ENCODE results near the gene GPSM1.
"Not testable (repeated sequence)": the region's sequence is repeated elsewhere in the genome, so short reads cannot be mapped to it uniquely, and the experiment has no call there.

GPSM1 gene

DNA sequence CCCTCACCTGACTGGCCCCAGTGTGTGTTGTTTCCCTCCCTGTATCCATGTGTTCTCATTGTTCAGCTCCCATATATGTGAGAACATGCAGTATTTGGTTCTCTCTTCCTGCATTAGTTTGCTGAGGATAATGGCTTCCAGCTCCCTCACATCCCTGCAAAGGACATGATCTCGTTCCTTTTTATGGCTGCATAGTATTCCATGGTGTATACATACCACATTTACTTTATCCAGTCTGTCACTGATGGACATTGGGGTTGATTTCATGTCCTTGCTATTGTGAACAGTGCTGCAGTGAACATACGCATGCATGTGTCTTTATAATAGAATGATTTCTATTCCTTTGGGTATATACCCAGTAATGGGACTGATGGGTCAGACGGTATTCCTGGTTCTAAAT, 7.4 kb upstream of the GPSM1 start:
- DNase-seq = not testable (repeated sequence)

DNA sequence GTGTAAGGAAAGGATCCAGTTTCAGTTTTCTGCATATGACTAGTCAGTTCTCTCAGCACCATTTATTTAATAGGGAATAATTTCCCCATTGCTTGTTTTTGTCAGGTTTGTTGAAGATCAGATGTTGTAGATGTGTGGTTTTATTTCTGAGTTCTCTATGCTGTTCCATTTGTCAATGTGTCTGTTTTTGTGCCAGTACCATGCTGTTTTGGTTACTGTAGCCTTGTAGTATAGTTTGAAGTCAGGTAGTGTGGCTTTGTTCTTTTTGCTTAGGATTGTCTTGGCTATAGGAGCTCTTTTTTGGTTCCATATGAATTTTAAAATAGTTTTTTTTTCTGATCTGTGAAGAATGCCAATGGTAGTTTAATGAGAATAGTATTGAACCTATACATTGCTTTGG, 6.4 kb upstream of the GPSM1 start:
- DNase-seq = not testable (repeated sequence)

DNA sequence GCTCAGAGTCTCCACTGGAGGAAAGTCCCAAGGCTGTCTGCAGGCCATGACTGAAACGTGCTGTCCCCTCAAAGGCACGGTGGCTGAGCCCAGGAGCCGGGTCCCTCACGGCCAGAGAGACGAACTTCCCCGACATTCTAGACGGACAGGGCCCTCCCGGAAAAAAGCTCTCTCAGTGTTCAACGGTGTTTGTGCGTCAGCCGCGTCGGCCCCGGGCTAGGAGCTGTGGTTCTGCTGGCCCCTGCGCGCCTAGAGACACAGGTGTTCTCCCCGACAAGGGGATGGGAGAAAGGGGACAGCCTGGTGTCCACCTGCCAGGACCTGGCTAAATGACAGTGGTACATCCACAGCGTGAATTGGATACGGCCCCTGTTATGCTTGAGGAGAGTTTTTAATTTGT, 5.8 kb upstream of the GPSM1 start:
- no peak for DNase-seq

DNA sequence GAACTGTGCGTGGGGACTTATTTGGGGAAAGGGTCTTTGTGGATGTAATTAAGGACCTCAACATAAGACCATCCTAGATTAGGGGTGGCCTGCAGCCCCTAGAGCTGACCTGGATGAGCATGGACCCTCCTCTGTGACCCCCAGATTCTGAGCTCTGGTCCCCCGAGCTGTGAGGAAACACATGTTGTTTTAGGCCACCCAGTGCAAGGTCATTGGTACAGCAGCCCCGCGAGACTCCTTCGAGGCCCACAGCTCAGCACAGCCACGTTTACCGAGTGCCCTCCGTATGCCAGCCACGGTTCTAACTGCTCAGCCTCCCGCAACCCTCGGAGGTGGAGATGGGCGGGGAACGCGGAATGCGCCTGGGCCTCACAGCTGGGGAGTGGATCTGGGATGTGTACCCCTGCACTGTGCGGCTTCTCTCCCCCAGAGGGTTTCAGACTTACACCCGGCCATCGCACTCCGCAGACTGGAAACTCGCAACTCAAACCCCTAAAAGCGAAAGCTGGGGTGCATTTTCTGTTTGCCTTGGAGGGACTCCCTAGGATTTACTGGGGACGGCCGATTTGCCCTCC, 4.5 kb upstream of the GPSM1 start:
- no peak for DNase-seq

DNA sequence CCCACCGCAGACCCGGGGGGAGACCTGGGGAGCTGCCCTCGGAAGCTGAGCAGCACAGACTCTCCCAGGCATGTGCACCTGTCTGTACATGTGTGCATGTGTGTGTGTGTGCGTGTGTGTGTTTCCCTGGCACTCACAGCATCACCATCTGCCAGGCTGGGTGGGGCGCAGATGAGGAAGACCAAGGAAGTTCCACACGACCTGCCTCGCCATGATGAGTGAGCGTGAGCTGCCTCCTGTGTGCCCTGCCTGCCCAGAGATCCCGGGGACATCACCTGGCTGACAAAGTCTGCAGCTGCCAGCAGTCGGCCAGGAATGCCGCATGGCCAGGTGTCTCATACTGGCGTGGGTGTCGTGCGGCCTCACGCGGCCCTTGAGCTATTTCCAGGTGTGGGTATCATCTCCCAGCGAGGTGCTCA, 4.0 kb upstream of the GPSM1 start:
- no peak for DNase-seq

DNA sequence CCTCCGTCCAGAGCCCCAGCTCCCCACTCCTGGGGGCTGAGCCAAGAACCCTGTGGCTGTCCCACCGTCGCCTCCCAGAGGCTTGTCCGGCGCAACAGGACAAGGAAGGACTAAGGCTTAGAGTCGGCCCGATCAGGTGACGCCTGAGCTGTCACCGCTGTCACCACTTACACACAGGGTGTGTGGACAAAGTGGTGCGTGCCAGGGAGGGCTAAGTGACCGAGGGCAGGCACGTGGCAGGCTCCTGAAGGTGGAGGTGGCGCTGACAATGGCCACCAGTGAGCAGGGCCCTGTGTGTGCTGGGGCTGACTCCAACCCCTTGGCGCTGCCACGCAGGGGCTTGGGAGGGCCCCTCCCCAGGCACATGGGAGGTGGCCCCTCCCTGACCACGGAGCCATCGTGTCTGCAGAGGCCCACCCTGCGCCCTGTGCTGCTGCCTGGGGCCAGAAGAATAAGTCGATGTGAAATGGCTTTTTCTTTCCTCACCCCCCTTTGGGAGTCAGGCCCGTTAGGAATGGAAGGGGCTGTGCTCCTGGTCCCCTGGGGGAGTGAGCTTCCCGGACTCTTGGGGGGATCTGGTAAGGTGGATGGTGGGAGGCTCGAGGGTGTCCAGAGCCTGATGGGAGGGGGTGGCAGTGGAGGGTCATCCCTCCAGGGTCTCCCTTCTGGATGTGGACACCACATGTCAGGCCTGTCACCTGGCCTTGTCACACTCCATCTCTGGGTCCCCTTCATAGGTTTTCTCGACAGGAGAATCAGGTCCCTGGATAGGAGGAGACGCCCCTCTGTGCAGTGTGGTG, 2.6 kb upstream of the GPSM1 start:
- no peak for DNase-seq

DNA sequence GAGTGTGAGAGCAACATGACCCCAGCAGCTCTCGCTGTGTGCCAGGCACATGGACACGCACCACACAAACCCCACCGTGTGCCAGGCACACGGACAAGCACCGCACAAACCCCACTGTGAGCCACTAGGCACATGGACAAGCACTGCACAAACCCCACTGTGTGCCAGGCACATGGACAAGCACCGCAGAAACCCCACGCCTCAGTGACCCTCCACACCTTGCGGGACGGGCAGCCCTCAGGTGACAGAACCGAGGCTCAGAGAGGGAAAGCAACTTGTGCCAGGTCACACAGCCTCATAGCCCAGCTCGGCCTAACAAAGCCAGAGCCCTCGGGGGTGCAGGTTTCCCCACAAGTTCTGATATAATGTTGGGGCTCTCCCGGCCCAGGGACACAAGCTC, 2.0 kb upstream of the GPSM1 start:
- no peak for DNase-seq

DNA sequence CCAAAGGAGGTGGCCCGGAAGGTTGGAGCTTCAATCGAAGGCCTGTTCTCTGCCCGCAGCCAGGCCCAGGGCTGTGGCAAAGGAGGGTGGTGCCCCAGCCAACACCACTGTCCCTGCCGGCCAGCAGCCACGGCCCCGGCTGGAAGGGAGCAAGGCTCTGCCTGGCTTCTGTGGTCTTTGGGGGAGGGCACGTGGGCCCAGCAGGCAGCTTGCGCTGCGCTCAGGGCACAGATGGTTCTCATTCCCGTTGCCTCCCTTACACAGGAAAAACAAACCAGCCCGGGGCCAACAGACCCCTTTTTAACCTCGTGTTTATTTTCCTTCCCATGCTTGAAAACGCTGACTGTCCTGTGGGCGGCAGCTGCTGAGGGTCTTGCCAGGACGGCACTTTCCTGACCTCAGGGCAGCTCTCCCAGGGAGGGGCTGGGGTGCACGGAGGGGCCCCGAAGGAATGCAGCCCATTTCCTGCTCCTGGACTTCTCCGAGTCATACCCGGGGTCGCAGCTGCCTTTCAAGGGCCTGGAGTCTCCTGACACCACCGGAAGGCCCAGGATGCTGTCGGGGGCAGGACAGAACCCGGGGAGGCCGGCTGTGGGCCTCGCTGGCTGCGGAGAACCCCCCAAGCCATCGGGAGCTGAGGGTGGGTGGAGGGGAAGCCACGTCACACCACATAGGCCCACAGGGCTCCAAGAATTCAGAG, 1.1 kb upstream of the GPSM1 start:
- DNase-seq = no peak

DNA sequence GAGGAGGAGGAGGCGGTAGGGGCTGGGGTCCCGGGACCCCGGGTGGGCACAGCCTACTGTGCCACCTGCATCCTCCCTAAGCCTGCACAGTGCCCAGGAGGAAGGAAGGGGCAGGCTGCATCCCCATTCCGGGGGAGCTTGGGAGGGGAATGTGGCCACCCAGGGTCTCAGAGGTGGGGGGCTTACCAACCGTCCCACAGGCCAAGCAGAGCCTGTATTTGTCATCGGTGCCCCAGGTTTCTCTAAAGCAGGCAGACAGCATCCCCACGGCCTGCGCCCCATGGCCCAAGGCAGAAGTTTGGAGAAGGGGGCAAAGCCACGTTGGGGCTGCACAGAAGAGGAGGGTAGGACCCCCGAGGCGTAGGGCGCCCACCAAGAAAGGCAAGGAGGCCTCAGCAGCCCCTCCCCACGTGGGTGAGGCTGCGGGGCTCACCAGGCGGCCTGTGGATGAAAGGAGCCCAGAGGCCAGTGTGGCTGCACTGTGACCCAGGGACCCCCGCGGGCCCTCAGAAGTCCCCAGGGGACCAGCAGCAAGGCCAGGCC, 507 bp upstream of the GPSM1 start:
- DNase-seq = no peak

DNA sequence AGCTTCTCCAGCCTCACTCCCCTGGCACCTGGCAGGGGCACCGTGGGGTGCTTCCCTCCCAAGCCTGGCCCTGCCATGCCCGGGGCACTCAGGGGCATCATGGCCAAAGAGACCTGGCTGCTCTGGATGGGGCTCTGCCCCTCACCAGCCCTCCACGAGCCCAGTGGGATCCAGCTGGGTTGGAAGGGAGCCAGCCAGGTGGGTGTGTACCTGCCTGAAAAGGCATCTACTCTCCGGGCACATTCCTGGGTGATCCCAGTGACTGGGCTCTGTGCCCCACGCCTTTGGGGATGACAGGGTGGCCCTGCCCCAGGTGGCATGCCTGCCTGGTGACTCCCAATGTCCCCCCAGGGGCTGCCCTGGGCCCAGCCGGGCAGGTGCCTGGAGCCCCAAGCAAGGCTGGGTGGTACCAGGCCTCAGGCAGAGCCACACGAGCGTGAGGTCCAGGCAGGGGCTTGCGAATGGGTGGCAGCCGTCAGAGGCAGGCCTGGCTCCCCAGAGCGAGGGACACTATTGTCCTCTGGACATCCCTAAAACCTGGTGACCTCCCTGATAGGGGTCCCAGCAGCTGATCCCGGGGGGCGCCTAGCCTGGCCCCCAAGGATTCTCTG, 777 bp downstream of the GPSM1 start:
- no peak for DNase-seq

DNA sequence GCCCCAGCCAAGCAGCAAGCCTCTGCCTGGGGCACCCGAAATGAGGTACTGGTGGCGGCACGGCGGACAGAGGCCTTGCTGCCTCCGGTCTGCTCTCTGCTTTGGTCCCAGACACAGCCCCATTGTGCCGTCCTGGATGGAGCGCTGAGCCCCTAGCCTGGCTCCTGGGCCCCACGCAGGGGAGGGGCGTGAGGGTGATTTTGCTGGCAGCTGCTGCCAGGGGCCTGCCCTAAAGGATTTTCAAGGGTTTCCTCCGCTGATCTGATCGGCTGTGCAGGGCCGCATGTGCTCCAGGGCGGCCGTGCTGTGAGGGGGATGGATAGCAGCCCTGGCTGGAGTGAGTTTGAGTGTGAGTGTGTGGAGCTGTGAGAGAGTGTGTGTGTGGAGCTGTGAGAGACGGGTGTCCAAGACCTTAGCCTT, 1.3 kb downstream of the GPSM1 start:
- DNase-seq = no peak

DNA sequence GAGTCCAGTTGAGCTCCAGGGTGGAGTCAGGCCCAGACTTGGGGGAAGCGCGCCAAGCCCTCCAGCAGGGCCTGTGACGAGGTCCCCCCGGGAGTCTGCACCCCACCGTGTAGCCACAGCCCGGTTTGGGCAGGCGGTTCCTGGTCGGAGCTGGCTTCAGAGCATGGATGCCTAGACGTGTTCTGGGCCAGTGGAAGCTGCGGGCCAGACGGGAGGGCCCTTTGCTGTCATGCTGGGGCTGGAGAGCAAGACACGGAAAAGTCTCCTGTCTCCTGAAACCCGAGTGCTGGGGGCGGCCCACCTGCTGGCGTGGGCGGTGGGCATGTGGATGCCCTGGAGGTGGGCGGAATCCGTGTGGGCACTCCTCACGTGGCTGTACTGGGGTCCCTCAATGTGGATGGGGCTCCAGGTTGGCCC, 1.9 kb downstream of the GPSM1 start:
- DNase-seq = no peak

DNA sequence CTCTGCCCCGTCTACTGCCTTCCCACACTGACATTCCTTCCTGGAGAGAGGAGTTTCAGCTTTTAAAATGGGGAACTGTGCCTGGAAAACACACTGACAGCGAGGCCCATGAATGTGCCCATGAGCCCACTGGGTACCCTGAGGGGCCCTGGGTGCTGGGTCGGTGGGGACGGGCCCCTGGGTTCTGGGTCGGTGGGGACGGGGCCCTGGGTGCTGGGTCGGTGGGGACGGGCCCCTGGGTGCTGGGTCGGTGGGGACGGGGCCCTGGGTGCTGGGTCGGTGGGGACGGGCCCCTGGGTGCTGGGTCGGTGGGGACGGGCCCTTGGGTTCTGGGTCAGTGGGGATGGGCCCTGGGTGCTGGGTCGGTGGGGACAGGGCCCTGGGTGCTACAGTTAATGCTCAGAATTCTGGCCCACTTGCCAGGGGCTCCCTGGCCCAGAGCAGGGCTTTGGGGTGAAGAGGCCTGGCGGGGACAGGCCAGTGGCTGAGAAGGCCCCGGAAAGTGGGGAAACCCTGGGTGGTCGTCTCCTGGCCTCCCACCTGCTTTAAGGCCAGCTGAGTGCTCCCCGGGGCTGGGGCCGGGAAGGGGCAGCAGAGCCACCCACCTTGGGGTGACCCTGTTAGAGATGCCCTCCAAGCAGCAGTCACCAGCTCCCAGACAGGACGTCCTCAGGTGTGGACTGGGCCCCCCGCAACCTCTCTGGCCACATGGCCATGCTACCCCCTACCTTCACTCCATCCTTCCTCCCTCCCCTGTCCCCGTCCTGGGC, 2.5 kb downstream of the GPSM1 start:
- DNase-seq = no peak

DNA sequence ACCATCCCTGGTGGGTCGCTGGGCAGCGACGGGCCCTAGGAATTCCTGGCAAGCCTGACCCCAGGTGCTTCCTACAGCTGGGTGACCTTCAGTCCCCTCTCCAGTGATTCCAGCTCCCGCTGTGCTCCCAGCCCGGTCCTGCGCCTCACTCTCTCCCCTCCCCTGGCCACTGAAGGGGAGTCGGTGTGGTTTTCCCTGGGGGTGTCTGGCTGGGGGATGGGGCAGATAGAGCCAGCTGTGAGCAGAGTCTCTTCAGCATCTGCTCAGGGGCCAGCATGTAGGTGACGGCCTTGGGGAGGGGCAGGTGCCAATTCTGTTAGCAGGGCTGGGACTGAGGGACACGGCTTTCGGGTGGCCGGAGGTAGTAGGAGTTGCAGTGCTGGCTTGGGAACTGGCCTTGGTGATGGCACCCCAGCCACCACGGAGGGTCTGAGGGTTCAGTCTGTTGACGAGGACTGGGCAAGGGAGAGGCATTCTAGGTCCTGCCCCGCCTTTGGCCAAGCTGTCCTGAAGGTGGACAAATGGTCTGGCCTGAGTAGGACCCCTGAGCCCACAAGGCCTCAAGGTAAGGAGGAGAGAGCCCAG, 3.2 kb downstream of the GPSM1 start:
- no peak for DNase-seq

DNA sequence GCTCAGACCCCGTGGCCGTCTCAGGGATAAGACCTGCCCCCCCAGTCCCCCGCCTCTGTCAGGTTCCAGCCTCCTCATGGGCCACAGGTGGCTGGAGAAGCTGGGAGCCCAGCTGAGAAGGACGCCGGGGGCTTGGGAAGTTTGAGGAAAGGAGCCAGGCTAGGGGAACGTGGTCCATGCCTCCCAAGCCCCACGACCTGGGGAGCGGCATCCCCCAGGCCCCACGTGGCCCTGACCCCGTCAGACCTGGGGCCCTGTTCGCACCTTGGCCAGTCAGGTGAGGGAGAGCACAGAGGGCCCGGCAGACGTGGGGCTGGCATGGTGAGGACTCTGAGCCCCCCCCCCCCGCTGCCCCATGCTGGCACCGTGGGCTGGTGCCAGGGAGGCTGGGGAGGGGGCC, 3.7 kb downstream of the GPSM1 start:
- DNase-seq = no peak

DNA sequence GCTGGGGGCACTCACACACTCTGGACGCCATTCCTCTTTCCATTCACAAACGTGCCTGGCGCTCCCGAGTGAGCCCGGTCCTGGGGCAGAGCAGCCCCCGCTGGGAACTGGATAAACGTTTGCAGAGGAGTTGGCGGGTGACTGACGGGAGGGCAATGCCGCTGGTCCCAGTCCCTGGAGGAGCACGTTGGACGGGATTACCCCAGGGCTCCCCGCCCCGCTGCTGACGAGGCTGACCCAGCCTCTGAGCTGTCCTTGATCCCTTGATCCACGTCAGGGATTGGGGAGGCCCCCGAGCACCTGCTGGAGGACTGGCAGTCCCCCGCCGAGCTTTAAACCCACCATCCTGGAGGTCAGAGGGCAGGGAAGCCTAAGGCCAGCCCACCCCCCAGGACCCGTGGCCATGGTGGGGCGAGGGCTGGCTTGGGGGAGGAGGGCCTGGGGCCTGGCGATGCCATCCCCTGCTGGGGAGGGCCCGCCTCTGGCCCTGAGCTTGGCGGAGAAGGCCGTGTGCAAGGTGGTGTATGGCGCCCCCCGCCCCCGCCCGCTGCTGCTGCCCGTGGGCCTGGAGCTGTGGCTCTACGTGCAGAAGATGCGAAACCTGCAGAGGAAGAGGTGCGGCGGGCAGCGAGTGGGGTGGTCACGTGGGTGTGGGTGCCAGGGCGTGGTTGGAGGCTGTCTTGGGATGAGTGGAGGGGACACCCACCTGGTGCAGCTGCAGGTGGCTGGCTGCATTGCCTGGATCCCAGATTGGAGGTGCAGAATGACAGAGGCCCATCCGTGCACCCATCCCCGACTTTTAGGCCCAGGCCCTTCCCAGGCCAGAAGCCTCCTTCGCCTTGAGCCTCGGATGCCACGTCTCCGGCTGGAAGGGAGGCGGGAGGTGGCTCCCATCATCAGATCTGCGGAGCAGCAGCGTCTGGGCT, 4.5 kb downstream of the GPSM1 start:
- DNase-seq = no peak

DNA sequence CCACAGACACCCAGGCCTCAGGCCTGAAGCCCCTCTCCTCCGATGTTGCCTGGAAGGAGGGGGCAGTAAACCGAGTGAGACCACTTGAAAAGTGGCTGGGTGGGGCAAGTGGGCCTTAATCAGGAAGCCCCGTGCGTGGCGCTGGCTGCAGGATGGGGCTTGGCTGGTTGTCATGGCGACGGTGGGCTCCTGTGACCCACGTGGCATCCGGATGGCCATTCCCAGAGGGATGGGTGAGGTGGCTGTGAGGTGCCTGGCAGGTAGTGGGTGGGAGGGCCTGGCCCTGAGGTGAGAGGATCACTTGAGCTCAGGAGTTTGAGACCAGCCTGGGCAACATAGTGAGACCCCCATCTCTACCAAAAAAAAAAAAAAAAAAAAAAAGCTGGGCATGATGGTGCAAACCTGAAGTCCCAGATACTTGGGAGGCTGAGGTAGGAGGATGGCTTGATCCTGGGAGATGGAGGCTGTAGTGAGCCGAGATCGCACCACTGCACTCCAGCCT, 5.2 kb downstream of the GPSM1 start:
- no peak for DNase-seq

DNA sequence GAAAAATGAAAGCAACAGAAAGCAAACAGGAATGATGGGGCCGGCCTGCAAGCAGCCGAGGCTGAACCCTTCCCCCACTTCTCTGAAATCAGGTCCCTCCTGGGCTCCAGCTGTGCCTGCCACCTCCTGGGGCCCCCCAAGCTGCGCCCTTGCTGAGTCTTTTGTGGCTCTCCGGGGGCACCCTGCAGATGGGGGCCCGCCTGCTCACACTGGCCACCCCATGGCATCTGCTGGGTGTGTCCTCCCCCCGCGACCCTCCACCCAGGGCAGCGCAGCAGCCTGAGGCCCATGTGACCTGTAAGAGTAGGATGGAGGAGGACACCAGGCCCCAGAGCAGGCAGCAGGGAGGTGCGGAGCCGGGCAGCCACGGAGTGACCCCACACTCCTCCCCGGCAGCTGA, 5.7 kb downstream of the GPSM1 start:
- DNase-seq = no peak

DNA sequence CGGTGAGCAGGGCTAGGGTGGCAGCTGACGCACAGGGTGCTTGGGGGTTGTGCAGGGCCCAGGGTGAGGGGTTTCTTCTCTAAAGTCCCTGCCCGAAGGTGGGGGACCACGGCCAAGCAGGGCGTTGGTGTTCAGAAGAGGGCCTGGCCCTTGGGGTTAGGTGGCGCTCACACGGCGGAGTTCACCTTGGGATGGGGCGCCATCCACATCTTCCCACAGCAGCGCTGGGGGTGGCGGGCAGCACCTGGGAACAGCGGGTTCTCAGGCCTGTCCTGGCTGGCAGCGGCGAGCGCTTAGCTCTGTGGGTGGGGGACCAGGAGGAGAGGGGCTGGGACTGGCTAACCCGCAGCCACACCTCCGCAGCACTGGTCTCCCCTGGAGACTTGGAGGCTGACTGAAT, 6.1 kb downstream of the GPSM1 start:
- DNase-seq = no peak

DNA sequence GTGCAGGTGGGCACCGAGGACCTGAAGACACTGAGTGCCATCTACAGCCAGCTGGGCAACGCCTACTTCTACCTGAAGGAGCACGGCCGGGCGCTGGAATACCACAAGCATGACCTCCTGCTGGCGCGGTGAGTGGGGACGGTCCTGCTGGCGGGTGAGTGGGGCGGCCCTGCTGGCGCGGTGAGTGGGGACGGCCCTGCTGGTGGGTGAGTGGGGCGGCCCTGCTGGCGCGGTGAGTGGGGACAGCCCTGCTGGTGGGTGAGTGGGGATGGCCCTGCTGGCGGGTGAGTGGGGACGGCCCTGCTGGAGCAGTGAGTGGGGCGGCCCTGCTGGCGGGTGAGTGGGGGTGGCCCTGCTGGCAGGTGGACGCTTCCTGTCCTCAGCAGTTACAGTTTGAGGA, 7.2 kb downstream of the GPSM1 start:
- DNase-seq = no peak

All from activated CD4-positive, alpha-beta T cell treated with anti-CD3 and anti-CD28 coated beads, Interleukin-10, Interleukin-2, amounts not matched to agents 100 ng/mL and 50 ng/mL, durations not matched to agents 16 hours and 8 hours (primary cell).